HG03159 (cell line): ENCODE measurements around the gene DOCK3.
"Not testable (repeated sequence)": the region's sequence is repeated elsewhere in the genome, so short reads cannot be mapped to it uniquely, and the experiment has no call there.

ENCODE experiments used
- ATAC-seq: cut with Tn5 transposase; IDR thresholded peaks from one replicate; pipeline ENCODE4 v1.9.1; 2021; ENCODE audit warnings: mild to moderate bottlenecking, moderate library complexity; ENCODE audit not compliant: unreplicated experiment

DOCK3 gene

DNA sequence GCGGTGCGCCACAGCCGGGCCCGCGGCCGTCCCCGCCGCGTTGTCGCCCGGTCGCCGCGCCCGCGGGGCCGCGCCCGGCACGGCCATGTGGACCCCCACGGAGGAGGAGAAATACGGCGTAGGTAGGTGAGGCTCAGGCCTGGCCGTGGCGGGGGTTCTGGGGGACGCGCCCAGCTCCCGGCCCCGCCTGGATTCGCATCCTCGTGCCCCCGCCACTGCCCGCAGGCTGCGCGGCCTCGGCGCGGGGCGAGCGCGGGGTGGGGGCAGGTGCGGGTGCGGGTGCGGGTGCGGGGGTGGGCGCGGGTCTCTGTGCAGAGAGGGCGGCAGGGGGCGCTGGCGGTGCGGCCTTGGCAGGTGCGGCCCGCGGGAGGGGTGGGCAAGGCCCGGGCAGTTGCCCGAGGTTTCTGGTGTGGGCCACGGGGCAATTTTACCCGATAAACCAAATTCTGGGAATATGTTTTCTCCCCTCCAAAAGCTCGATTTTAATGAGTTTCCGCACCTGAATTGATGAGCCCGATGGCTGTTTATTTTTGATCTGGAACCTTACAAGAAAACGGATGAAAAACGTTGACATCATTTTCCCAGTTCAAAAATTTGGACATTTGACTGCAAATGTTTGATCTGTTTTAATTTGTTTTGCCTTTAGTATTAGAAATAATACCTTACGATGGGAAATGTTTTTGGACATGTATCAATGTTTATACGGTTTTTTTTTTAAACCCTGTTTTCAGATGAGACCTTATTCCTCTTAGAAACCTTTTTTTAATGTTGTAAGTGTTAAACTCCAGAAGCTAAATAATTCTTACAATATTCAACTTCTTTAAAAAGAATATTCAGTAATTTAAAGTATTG lies 678 bp downstream of the DOCK3 start:
- no peak for ATAC-seq

DNA sequence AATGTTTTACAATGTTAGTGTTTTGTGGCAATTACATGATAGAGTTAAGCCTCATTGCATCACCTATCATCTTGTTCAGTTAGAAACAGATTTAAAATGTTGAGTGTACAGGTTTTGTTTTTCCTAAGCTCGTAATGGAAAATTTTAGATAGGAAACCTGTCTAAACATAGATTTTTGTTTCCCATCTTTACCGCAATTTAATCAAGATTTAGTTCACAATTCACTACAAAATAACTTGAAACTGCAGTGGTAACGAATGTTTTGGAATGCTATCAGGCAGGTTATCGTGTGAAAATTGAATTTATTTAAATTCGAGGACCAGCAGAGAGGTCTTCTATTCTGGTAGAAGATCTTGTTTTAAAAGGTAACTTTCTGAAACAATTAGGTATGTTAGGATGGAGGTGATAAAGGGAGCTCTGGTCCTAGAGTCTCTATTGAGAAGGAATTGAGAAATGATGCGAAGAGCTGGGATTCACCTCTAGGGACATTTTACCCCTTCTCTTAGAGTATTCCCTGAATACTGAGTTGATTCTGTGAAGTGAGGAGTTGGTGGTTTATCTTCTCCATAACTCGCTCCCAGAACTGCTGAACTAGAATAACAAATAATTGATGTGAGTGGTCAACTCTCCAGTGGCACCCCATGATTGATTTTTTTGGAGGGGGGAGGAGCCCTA lies 1.4 kb downstream of the DOCK3 start:
- ATAC-seq = no peak

DNA sequence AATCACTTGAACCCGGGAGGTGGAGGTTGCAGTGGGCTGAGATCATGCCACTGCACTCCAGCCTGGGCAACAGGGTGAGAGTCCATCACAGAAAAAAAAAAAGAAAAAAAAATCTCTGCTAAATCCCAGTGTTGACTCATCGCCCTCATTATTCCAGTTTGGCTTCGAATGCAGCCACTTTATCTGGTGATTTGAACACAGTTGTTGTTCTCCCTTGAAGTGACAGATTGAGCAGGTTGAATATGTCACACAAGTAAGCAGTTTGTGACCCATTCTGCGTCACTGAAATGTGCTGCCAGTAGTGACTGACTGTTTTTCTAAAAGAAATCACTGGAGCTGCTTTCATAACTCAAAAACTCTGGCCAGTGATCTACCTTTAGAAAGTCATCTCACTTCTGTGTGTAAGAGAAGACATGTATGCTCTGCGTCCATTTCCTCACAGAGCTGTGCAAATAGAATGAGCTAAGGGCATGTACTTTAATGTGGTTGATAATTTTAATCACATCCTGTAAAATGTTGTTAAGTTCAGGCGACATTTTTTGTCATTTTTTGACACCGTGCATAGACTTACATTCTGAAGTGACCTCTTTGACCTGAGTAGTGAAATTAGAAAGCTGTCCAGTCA lies 12.5 kb downstream of the DOCK3 start:
- no peak for ATAC-seq

DNA sequence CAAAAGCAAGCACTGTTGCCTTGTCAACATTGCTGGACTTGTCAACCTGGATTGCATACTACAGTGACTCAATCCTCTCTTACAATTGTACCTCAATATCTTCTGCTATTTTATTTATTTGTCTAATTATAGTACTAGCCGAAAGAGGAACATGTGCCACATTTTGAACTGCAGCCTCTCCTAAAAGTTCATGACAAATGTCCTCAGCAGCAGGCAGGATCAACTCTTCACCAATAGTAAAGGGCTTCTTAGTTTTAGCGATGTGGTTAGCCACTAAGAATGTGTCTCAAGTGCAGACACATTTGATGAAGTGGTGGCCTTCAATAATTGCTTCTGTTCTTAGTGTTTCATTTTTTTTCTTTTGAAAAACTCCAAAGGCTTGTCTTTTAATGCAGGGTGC lies 13.2 kb downstream of the DOCK3 start:
- ATAC-seq = no peak

DNA sequence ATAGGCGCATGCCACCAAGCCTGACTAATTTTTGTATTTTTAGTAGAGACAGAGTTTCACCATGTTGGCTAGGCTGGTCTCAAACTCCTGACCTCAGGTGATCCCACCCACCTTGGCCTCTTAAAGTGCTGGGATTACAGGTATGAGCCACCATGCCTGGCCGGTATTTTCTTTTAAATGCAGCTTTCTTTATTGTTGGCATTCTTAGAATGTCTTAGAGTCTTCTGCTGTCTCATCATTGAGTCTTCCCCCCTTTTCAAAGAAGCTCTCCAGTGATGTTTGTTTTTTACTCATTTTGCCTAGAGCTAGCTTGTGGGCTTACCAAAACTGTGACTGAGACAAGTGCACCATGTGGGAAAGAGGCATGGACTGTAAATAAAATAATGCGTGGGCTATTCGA lies 13.9 kb downstream of the DOCK3 start:
- ATAC-seq = not testable (repeated sequence)

DNA sequence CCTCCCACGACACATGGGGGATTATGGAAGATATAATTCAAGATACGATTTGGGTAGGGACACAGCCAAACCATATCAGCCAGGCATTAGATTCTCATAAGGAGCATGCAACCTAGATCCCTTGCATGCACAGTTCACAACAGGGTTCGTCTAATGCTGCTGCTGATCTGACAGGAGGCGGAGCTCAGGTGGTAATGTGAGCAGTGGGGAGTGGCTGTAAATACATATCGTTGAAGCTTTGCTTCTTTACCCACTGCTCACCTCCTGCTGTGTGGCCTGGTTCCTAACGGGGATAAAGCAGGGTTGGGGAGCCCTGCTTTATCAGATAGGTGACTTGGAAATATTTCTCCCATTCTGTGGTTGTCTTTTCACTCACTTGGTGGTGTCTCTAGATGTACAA lies 14.8 kb downstream of the DOCK3 start:
- no peak for ATAC-seq

DNA sequence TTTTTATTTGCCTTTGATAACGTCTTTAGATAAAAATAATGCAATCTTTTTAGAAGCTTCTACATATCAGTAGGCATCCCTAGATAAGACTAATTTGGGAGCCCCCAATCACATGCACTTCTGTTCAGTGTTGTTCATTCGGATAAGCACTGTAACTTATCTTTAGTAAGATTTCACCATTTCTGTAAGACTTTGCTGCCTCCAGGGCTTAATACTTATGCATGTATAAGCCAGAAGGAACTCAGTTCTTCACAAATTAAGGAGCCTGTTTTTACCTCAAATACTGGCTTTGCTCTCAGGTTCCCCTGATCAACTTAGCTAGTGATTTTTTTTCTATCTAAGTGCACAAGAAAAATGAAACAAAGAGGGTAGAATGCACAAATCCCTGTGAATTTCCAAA lies 20.3 kb downstream of the DOCK3 start:
- no peak for ATAC-seq

DNA sequence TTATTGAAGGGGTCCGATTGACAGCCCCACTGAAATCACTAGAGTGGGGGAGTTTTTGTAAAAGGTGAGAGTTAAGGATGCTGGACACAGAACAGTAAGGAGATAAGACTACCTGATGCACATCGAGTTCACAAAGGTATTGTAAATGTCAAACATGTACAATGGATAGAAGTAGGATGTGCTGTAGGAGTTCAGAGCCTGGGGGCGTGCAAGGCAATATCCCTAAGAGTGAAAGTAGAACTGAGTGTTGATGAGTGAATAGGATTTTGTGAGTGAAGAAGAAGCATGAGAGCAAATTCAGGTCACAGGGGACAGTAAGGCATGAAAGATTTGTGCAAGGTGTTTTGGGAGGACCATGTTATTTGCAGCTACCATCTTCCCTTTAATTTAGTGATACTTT lies 21.5 kb downstream of the DOCK3 start:
- ATAC-seq = no peak

DNA sequence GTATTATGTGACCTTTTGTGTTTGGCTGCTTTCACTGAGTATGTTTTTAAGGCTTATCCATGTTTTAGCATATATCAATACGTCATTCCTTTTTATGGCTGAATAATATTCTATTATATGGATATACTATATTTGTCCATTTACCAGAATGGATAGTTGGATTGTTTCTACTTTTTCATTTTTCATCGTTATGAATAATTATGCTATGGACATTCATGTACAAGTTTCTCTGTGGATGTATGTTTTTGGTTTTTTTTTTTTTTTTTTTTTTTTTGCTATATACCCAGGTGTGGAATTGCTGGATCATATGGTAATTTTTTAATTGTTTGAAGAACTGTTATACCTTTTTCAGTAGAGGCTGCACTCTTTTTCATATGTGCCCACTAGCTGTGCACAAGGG lies 23.5 kb downstream of the DOCK3 start:
- no peak for ATAC-seq

DNA sequence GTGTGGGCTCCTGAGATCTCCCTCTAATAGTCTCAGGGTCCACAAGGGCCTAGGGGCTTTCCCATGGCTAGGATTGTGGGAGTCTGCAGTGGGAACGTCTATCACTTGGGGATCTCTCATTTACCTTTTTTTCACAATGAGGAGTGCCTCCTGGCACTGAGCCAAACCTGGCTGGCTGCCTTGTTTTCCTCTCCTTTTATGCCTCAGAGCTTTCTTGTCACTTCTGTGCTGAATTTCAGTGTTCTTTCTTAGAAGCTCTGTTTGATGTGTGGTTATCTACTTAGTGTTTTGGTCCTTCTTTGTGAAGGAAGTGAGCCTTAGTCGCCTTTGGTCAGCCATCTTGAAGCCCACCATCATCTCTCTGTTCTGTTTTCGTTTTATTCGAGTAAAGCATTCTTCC lies 33.9 kb downstream of the DOCK3 start:
- ATAC-seq = no peak

DNA sequence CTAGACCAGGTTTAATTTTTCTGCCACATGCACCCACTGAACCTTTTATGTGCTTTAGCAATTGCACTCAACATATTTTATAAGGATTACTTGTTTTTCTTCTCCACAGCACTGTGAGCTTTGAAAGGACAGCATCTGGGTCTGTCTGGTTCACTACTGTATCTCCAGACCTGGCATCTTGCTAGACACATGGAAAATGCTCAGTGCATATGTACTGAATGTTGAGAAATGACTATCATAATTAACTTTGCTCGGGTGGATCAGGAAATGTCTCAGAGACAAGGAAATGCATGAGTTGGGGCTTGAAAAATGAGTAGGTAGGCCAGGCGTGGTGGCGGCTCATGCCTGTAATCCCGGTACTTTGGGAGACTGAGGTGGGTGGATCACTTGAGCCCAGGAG lies 40.2 kb downstream of the DOCK3 start:
- no peak for ATAC-seq

DNA sequence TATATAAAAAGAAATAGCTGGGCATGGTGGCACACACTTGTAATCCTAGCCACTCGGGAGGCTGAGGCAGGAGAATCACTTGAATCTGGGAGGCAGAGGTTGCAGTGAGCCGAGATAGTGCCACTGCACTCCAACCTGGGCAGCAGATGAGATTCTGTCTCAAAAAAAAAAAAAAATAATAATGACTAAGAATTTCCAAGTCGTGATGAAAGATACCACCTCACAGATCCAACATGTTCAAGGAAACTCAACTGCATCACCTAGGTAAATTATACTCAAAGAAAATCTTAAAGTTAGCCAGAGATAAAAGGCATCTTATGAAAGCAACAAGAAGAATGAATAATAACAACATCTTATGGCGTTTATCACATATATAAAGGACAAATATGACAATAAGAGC lies 50.1 kb downstream of the DOCK3 start:
- no peak for ATAC-seq

DNA sequence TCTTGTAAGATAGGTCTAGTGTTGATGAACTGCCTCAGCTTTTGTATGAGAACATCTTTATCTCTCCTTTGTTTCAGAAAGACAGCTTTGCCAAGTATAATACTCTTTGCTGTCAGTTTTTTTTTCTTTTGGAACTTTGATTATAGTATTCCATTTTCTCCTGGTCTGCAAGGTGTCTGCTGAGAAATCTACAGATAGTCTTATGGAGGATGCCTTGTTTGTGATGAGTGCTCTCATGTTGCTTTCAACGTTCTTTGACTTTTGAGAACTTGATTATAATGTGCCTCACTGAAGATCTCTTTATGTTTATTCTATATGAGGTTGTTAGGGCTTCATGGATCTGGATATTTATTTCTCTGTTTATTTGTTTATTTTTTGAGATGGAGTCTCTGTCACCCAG lies 60.3 kb downstream of the DOCK3 start:
- no peak for ATAC-seq

DNA sequence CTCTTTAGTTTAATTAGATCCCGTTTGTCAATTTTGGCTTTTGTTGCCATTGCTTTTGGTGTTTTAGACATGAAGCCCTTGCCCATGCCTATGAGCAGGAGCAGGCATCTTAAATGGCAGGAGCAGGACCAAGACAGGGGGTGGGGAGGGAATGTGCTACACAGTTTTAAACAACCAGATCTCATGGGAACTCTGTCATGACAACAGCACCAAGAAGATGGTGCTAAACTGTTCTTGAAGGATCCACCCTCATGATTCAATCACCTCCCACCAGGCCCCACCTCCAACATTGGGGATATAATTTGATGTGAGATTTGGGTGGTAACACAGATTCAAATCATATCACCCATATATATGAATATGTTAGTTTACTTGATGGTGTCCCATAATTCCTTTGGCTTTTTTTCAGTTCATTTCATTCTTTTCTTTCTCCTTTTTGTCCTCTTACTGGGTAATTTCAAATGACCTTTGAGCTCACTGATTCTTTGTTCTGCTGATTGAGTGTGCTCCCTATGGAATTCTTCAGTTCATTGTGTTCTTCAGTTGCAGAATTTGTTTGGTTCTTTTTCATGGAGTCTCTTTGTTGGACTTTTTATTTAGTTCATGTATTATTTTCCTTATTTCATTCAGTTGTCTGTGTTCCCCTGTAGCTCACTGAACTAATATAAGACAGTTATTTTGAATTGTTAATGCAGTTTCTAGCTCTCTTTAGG lies 62.6 kb downstream of the DOCK3 start:
- ATAC-seq = no peak

DNA sequence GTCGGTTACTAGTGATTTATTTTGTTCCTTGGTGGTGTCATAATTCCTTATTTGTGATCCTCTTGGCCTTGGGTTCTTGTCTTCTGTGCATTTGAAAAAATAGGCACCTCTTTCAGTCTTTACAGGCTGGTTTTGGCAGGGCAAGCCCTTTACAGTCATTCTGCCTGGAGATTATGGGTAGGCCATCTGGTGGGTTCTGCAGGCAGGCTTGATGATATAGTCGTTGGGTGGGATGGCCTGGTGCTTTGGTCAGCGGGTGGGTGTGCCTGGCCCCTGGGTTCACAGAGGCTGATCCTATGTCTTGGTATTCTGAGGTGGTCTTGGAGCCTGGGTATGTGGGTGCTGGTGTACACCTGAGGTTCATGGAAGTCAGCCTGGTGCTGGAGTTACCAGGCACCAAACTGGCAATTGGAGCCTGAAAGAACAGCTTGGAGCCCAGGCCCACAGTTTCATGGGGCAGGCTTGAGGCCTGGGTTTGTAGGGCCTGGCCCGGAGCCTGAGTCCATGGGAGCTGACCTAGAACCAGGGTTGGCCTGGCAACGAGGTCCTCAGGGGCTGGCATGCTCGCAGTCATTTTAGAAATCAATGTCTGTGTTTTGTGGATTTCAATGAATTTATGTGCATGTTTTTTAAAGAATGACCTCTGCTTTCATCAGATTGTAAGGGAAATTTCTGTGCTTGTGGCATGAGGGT lies 63.3 kb downstream of the DOCK3 start:
- no peak for ATAC-seq

DNA sequence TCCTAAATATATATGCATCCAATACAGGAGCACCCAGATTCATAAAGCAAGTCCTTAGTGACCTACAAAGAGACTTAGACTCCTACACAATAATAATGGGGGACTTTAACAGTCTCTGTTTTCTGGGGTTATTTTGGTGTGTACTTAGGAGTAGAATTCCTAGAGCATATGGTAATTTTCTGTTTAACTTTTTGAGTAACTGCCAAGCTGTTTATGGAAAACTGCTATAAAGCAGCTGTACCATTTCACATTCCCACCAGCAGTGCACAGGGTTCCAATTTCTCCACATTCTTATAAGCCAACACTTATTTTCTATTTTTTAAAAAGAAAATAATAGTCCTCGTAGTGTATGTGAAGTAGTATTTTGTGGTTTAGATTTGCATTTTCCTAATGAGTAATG lies 68.9 kb downstream of the DOCK3 start:
- ATAC-seq = no peak

DNA sequence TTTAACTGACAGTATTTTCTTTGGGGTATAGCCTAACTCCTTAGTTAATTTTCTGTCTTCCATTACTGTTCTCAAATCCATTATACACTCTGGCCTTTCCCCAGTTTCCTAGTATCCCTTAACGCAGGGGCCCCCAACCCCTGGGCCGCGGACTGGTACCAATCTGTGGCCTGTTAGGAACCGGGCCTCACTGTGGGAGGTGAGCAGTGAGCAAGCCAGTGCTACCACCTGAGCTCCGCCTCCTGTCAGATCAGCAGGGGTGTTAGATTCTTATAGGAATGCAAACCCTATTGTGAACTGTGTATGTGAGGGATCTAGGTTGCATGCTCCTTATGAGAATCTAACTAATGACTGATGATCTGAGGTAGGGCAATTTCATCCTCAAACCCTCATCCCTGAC lies 75.1 kb downstream of the DOCK3 start:
- no peak for ATAC-seq

DNA sequence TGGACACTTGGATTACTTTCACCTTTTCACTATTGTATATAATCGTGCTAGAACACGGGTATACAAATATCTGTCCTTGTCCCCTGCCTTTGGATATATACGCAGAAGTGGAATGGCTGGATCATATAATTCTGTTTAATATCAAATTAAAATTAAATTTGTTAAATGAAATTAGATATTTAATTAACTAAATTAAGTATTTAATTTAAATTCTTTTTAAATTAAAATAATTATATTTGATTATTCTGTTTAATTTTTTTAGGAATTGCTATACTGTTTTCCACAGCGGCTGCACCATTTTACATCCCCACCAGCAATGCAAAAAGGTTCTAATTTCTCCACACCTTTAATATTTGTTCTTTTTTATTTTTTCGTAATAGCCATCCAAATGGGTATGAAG lies 84.3 kb downstream of the DOCK3 start:
- ATAC-seq = no peak

DNA sequence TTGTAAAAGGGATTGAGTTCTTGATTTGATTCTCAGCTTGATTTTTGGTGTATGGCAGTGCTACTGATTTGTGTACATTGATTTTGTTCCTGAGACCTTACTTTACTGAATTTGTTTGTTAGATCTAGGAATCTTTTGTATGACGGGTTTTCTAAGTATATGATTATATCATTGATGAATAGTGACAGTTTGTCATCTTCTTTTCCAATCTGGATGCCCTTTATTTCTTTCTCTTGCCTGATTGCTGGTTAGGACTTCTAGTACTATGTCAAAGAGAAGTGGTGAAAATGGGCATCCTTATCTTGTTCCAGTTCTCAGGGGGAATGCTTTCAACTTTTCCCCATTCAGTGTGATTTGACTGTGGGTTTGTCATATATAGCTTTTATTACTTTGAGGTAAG lies 103.0 kb downstream of the DOCK3 start:
- no peak for ATAC-seq

DNA sequence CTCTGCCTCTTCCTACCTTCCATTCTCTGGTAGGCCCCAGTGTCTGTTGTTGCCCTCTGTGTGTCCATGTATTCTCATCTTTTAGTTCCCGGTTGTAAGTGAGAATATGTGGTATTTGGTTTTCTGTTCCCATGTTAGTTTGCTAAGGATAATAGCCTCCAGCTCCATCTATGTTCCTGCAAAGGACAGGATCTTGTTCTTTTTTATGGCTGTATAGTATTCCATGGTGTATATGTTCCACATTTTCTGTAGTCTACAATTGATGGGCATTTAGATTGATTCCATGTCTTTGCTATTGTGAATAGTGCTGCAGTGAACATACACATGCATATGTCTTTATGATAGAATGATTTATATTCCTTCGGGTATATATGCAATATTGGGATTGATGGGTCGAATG lies 107.0 kb downstream of the DOCK3 start:
- ATAC-seq = not testable (repeated sequence)

DNA sequence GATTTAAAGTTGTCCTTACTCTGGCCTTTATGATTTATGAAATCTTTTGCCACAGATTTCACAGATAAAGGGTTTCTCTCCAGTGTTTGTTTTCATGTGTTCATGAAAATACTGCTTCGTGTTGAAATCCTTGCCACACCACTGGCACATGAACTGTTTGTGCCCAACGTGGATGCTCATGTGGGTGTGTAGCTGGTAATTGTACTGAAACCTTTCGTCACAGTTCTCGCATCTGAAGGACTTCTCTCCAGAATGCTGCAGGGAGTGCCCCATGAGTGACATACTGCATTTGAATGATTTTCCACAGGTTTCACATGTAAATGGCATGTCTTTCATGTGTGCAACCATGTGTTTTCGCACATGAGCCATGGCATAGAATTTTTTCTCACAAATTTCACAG lies 111.9 kb downstream of the DOCK3 start:
- ATAC-seq = no peak
